ENCODE measurements around the gene MAD2L2.

Gene MAD2L2

GRCh38 chr1:11649237-11649623 is 31.7 kb downstream of the MAD2L2 start:
- no peak overlapping the region for H3K4me3 Mint-ChIP-seq
- H3K4me1 Mint-ChIP-seq, result peaks cover 9% of the 10 kb centered on the region
- H3K9me3 Mint-ChIP-seq, result no peaks in the 10 kb centered on the region
- TF ChIP-seq CTCF (IDR thresholded peaks at IDR 0.05; ENCODE audit: unreplicated experiment in 3 of 3), result no peak
- no peak overlapping the region for H3K27ac Mint-ChIP-seq
- no peaks in the 10 kb centered on the region for H3K36me3 Mint-ChIP-seq (ENCODE audit: low read depth)
- H3K27me3 Mint-ChIP-seq (ENCODE audit: low read depth), result peaks cover 78% of the 10 kb centered on the region

DNA sequence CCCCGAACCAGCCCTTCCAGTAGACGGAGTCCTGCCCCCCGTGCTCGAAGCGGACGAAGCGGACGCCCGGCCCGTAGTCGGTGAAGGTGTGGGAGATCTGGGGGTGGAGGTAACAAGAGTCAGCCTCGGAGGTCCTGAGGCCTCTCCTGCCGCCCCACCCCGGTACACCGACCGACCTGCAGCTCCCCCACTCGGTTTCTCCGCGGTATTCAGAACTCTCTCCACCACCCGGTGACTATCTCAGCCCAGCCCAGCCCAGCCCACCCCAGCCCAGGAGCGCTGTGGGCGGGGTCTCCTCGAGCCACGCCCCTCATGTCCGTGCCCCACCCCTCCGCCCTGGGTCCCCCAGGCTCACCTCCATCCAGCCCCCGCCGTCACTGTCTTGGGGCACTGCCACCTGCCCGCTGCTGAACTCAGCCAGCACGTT is 32.2 kb downstream of the MAD2L2 start:
- no peak overlapping the region for H3K4me3 Mint-ChIP-seq
- peaks cover 79% of the 10 kb centered on the region for H3K27me3 Mint-ChIP-seq (ENCODE audit: low read depth)
- H3K36me3 Mint-ChIP-seq (ENCODE audit: low read depth), result no peaks in the 10 kb centered on the region
- no peak overlapping the region for H3K27ac Mint-ChIP-seq
- TF ChIP-seq CTCF (IDR thresholded peaks at IDR 0.05; ENCODE audit: unreplicated experiment in 3 of 3), result no peak
- H3K9me3 Mint-ChIP-seq, result no peaks in the 10 kb centered on the region
- H3K4me1 Mint-ChIP-seq, result peaks cover 9% of the 10 kb centered on the region

GRCh38 chr1:11648039-11648438 is 32.9 kb downstream of the MAD2L2 start:
- H3K36me3 Mint-ChIP-seq (ENCODE audit: low read depth), result no peaks in the 10 kb centered on the region
- no peak overlapping the region for H3K27ac Mint-ChIP-seq
- peaks cover 84% of the 10 kb centered on the region for H3K27me3 Mint-ChIP-seq (ENCODE audit: low read depth)
- H3K4me3 Mint-ChIP-seq, result no peak overlapping the region
- H3K9me3 Mint-ChIP-seq, result no peaks in the 10 kb centered on the region
- H3K4me1 Mint-ChIP-seq, result peaks cover 9% of the 10 kb centered on the region
- TF ChIP-seq CTCF (IDR thresholded peaks at IDR 0.05; ENCODE audit: unreplicated experiment in 3 of 3), result no peak

- Mint-ChIP-seq H3K27ac (no peak overlapping the region), H3K36me3 (ENCODE audit: low read depth) (no peaks in the 10 kb centered on the region), H3K9me3 (no peaks in the 10 kb centered on the region), H3K4me3 (no peak overlapping the region), H3K4me1 (peaks cover 9% of the 10 kb centered on the region), H3K27me3 (ENCODE audit: low read depth) (peaks cover 84% of the 10 kb centered on the region)
- no peak for TF ChIP-seq CTCF (IDR thresholded peaks at IDR 0.05; ENCODE audit: unreplicated experiment in 3 of 3)
Observed at GRCh38 chr1:11647333-11647732, 33.6 kb downstream of the MAD2L2 start.

DNA sequence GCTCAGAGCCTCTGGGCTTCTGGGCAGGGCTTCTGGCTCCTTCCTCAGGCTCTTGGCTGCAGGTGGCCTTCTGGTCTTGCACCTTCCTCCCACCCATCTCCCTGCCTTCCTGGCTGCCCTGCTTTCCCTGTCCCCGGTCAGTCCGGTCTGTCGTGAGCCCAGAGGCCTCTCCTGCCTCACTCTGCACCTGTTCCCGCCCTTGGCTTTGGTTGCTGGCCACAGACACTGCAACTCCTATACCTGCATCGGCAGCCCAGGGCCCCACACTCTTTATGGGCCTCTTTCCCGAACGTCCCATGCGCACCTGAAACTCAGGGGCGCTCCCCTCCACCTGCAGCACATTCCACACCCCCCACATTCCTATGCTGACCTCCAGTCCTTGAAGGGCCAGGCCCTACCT is 34.6 kb downstream of the MAD2L2 start:
- H3K4me1 Mint-ChIP-seq, result peaks cover 8% of the 10 kb centered on the region
- H3K9me3 Mint-ChIP-seq, result no peaks in the 10 kb centered on the region
- no peaks in the 10 kb centered on the region for H3K36me3 Mint-ChIP-seq (ENCODE audit: low read depth)
- TF ChIP-seq CTCF (IDR thresholded peaks at IDR 0.05; ENCODE audit: unreplicated experiment in 3 of 3), result no peak
- H3K4me3 Mint-ChIP-seq, result no peak overlapping the region
- H3K27me3 Mint-ChIP-seq (ENCODE audit: low read depth), result peaks cover 77% of the 10 kb centered on the region
- H3K27ac Mint-ChIP-seq, result no peak overlapping the region

GRCh38 chr1:11645670-11646265 is 35.2 kb downstream of the MAD2L2 start:
- H3K36me3 Mint-ChIP-seq (ENCODE audit: low read depth), result no peaks in the 10 kb centered on the region
- no peak overlapping the region for H3K27ac Mint-ChIP-seq
- H3K4me1 Mint-ChIP-seq, result peaks cover 2% of the 10 kb centered on the region
- peak; percentile 69 to 78 (median 77) for TF ChIP-seq CTCF (IDR thresholded peaks at IDR 0.05; ENCODE audit: unreplicated experiment in 3 of 3)
- peaks cover 73% of the 10 kb centered on the region for H3K27me3 Mint-ChIP-seq (ENCODE audit: low read depth)
- no peak overlapping the region for H3K4me3 Mint-ChIP-seq
- no peaks in the 10 kb centered on the region for H3K9me3 Mint-ChIP-seq

All from nephron (organoid).